Fibroblast of lung (primary cell): ENCODE measurements around the gene SCN3A. TPM values are rescaled to one million over a fixed set of nuclear protein-coding genes. Genes with fewer than 3 reads are reported as not detected.

ENCODE experiments used
- DNase-seq, 2 donors: peaks; one replicate each; pipeline versions ENCODE4 v3.0.0 to v3.0.0-alpha.2; 2010; ENCODE audit warnings: low read depth in 2 of 2
- H2AFZ ChIP-seq: 2 replicates; pipeline ENCODE4 v1.5.1; 2012; ENCODE audit warnings: low read length, control low read depth, inconsistent platforms
- H3K27ac ChIP-seq: 2 replicates; pipeline ENCODE4 v1.5.1; 2011; ENCODE audit warnings: low read length, control low read depth; ENCODE audit not compliant: insufficient read depth
- H3K27me3 ChIP-seq: 2 replicates; pipeline ENCODE4 v1.5.1; 2011; ENCODE audit warnings: mild to moderate bottlenecking, low read length; ENCODE audit not compliant: control insufficient read depth, insufficient read depth
- H3K36me3 ChIP-seq: 2 replicates; pipeline ENCODE4 v1.5.1; 2011; ENCODE audit warnings: low read length; ENCODE audit not compliant: control insufficient read depth, insufficient read depth
- H3K4me1 ChIP-seq: 2 replicates; pipeline ENCODE4 v1.5.1; 2011; ENCODE audit warnings: low read length; ENCODE audit not compliant: control insufficient read depth, insufficient read depth; ENCODE audit errors: extremely low read depth
- H3K4me2 ChIP-seq: 2 replicates; pipeline ENCODE4 v1.5.1; 2011; ENCODE audit warnings: low read length, control low read depth; ENCODE audit not compliant: insufficient read depth; ENCODE audit errors: extremely low read depth
- H3K4me3 ChIP-seq, 4 experiments: fragments of 200-600 bp in 1 of 4; sonication (generic) in 1 of 4; replicated peaks in 1 of 4; 2 replicates each; pipeline ENCODE4 v1.5.1; 2011 to 2016; ENCODE audit warnings: low read length in 4 of 4, low read depth in 3 of 4, mild to moderate bottlenecking in 3 of 4, control low read depth in 2 of 4, inconsistent platforms in 1 of 4, mixed read lengths in 1 of 4; ENCODE audit not compliant: insufficient read depth in 1 of 4; ENCODE audit errors: control extremely low read depth in 1 of 4
- H3K79me2 ChIP-seq: 2 replicates; pipeline ENCODE4 v1.5.1; 2012; ENCODE audit warnings: mild to moderate bottlenecking, low read length, inconsistent platforms; ENCODE audit not compliant: control insufficient read depth, insufficient read depth
- H3K9ac ChIP-seq: 2 replicates; pipeline ENCODE4 v1.5.1; 2011; ENCODE audit warnings: mild to moderate bottlenecking, low read length, control low read depth; ENCODE audit not compliant: insufficient read depth
- H3K9me3 ChIP-seq: 2 replicates; pipeline ENCODE4 v1.5.1; 2012; ENCODE audit warnings: low read depth, low read length; ENCODE audit not compliant: control insufficient read depth, insufficient read depth
- H4K20me1 ChIP-seq: 2 replicates; pipeline ENCODE4 v1.5.1; 2011; ENCODE audit warnings: low read length; ENCODE audit not compliant: control insufficient read depth, insufficient read depth; ENCODE audit errors: extremely low read depth
- EZH2 ChIP-seq: IDR thresholded peaks from 2 replicates; pipeline ENCODE4 v1.5.1; 2012; ENCODE audit warnings: low read length, control low read depth, mild to moderate bottlenecking; ENCODE audit errors: missing control alignments
- polyA plus RNA-seq, 2 donors: library from polyadenylated mRNA; depleted of rRNA in 1 of 2; stranded (reverse) in 1 of 2; unstranded in 1 of 2; fragments of >200 nt; gene quantifications; 2 replicates each; pipeline ENCODE4 v1.2.1, GENCODE V29; 2011 to 2012; ENCODE audit warnings: missing spikeins in 1 of 2
- total RNA-seq: library from RNA; depleted of rRNA; stranded (reverse); fragments of >200 nt; gene quantifications from 2 replicates; pipeline ENCODE4 v1.2.1, GENCODE V29; 2014
- TF ChIP-seq, protein P1 (sequence below), 2 donors: IDR thresholded peaks in 1 of 2; conservative IDR thresholded peaks in 1 of 2; 1 replicate in 1 of 2; 2 replicates in 1 of 2; pipeline ENCODE4 v1.5.1; 2011 to 2012; ENCODE audit warnings: low read length in 2 of 2, control low read depth in 1 of 2, inconsistent platforms in 1 of 2, low read depth in 1 of 2, mild to moderate bottlenecking in 1 of 2

The SCN3A gene
- total and polyA plus RNA-seq, 2 donors (not counting 1 experiment from before 2014, with no cell fraction given): 0.14 to 0.33 TPM

DNA sequence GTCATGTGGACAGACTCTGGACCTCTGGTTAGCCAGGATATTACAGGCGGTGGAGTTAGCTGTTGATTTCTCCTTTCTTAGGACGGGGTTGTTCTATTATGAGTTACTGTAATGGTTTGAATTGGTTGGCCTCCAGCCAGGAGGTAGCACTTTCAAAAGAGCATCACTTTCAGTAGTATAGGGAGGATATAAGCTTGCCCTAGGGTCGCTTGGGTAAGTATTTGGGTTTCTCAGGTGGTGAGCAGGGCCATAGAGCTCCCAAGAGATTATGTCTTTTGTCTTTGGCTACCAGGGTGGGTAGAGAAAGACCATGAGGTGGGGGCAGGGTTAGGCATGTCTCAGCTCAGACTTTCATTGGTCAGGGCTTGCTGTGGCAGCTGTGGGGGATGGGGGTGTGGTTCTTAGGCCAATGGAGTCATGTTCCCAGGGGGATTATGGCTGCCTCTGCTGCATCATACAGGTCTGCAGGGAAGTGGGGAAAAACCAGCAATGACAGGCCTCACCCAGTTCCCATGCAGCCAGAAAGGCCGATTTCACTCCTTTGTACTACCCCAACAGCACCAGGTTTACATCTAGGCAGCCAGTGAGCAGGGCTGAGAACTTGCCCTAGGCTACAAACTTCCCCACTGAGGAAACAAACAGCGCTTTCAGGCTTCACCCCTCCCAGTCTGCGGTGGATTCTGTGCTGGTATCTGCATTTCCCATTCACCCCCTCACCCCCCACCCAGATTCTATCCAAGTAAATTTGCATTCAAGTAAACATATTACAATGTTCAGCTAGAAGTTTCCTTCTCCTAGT is 159.1 kb downstream of the SCN3A start:
- Histone ChIP-seq H3K4me1 (no peaks in the 10 kb centered on the region), H3K27me3 (no peaks in the 10 kb centered on the region), H3K9me3 (no peaks in the 10 kb centered on the region), H3K27ac (no peak overlapping the region), H3K4me2 (no peak overlapping the region), H2AFZ (no peak overlapping the region), H3K9ac (no peak overlapping the region), H4K20me1 (no peaks in the 10 kb centered on the region), H3K36me3 (no peaks in the 10 kb centered on the region), H3K79me2 (no peaks in the 10 kb centered on the region), H3K4me3 (no peak overlapping the region)
- TF ChIP-seq, protein P1, sequence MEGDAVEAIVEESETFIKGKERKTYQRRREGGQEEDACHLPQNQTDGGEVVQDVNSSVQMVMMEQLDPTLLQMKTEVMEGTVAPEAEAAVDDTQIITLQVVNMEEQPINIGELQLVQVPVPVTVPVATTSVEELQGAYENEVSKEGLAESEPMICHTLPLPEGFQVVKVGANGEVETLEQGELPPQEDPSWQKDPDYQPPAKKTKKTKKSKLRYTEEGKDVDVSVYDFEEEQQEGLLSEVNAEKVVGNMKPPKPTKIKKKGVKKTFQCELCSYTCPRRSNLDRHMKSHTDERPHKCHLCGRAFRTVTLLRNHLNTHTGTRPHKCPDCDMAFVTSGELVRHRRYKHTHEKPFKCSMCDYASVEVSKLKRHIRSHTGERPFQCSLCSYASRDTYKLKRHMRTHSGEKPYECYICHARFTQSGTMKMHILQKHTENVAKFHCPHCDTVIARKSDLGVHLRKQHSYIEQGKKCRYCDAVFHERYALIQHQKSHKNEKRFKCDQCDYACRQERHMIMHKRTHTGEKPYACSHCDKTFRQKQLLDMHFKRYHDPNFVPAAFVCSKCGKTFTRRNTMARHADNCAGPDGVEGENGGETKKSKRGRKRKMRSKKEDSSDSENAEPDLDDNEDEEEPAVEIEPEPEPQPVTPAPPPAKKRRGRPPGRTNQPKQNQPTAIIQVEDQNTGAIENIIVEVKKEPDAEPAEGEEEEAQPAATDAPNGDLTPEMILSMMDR (conservative IDR thresholded peaks at IDR 0.05 in 1 of 2, IDR thresholded peaks at IDR 0.05 in 1 of 2; ENCODE audit: low read depth in 1 of 2, low read length in 2 of 2): no peak
- no peak for TF ChIP-seq EZH2
- no peak for DNase-seq

Other genes with a start within 250 kb of the SCN3A start
- 0.26 and 0.50 TPM in 2 replicates for gene SLC38A11, start 248.5 kb downstream of the SCN3A start, total RNA-seq
- gene SLC38A11, start 248.5 kb downstream of the SCN3A start, polyA plus RNA-seq: 0.07 and 1.1 TPM in 2 replicates
- 2.1 and 7.1 TPM in 2 replicates for gene SCN2A, start 35.4 kb upstream of the SCN3A start, total RNA-seq
- 0.76 and 0.77 TPM in 2 replicates for gene SCN2A, start 35.4 kb upstream of the SCN3A start, polyA plus RNA-seq